Astrocyte of the spinal cord (primary cell): ENCODE data around the gene KCNG1.
"Not testable (repeated sequence)": the region's sequence is repeated elsewhere in the genome, so short reads cannot be mapped to it uniquely, and the experiment has no call there.

ENCODE experiments used
- DNase-seq: peaks from one replicate; pipeline ENCODE4 v3.0.0; 2011; ENCODE audit warnings: low read depth, low spot score
- H3K4me3 ChIP-seq: 2 replicates; pipeline ENCODE4 v1.5.1; 2011; ENCODE audit warnings: low read depth, mild to moderate bottlenecking, low read length, moderate library complexity
- in situ Hi-C: cut with HindIII; loops from 2 replicates; pipeline ENCODE4 v1.10.0; 2017; ENCODE audit warnings: low sequenced_read_pairs
- TF ChIP-seq, protein P1 (sequence below): IDR thresholded peaks from 2 replicates; pipeline ENCODE4 v1.5.1; 2012; ENCODE audit warnings: low read depth, mild to moderate bottlenecking, low read length, inconsistent platforms

Gene KCNG1

DNA sequence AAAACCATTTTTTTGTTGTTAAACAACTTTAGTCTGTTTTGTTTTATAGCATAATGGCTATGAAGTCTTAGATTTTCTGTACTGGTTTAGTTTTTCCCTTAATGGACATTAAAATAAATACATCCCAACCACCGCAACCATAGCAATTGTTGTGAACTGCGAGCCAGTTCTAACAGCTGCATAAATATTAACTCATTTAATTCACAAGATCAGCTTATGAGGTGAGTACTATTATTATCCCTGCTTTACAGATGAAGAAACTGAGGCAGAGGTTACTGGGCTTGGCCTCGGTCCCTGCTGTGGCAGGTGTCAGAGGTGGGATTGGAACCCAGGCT is 41.2 kb downstream of the KCNG1 start:
- TF ChIP-seq, protein P1, sequence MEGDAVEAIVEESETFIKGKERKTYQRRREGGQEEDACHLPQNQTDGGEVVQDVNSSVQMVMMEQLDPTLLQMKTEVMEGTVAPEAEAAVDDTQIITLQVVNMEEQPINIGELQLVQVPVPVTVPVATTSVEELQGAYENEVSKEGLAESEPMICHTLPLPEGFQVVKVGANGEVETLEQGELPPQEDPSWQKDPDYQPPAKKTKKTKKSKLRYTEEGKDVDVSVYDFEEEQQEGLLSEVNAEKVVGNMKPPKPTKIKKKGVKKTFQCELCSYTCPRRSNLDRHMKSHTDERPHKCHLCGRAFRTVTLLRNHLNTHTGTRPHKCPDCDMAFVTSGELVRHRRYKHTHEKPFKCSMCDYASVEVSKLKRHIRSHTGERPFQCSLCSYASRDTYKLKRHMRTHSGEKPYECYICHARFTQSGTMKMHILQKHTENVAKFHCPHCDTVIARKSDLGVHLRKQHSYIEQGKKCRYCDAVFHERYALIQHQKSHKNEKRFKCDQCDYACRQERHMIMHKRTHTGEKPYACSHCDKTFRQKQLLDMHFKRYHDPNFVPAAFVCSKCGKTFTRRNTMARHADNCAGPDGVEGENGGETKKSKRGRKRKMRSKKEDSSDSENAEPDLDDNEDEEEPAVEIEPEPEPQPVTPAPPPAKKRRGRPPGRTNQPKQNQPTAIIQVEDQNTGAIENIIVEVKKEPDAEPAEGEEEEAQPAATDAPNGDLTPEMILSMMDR = no peak

DNA sequence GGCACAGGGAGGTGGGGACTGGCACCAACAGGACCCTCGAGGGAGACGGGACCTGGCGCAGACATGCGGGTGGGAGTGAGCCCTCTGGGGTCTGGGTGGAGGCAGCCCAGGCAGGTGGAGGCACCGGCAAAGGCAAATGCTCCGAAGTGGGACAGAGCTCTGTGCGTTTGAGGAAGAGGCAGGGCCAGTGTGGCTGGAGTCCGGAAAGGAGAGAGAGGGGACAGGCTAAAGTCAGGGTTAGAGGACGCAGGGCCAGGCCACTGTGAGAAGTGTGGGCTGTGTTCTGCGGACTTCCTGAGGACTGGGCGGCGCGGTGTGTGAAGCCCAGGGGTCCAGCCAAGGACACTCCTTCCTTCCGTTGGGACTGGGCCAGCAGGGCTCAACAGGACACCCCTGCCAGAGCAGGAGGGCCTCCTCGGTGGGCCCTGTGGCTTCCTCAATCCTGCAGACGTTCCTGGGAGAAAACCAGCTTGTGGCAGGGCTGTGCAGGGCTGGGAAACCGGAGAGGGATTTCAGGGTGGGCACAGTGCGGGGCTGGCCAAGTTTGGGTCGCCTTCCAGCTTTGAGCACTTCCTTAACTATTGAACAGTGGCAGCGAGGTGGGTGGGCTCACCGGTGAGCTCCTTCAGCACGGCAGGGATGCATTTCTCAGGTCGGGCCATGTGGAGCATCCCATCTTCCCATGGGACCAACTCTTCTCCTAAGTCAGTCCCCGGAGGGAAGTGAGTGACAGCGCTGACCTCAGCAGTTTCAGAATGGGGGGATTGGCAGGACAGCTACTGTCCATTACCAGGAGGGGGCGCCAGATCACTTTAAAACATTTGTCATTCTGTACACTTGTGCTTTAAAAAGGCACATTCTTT is 41.8 kb downstream of the KCNG1 start:
- in situ Hi-C loops = no loop called here
- no peak overlapping the region for H3K4me3 ChIP-seq
- peak; percentile 78 for DNase-seq
- TF ChIP-seq, protein P1 = peak; percentile 82

More for the DNA sequence above, 41.2 kb downstream of the KCNG1 start:
- DNase-seq = no peak
- H3K4me3 ChIP-seq = no peak overlapping the region
- in situ Hi-C loops = no loop called here

DNA sequence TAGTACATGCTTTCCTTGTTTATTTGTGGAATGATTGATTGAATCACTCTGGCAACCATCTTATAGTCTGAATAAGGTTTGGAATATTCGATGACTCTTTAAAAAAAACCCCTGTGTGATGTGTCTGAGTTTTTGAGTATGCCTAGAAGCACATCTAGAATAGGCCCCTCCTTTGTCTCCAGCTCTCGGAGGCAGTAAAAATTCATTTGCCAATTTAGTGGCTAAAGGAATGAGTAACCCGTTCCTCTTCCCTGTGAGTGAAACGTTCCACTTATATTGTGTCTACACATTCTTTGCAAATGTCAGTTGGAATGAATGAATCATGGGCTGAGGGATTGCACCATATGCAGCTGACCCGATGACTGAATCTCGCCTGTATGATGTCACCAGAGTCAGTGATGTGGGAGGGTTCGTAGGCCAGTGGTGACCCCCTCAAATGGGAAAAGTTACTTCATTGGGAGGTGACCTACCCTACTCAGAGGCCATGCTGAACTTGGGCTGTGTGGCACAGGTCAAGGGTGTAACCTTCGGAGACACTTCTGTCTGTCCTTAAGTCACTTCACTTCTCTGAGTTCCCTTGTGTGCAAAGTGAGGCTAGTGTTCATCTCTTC is 42.7 kb downstream of the KCNG1 start:
- TF ChIP-seq, protein P1 = no peak
- in situ Hi-C loops = no loop called here
- peak; percentile 99 for DNase-seq
- no peak overlapping the region for H3K4me3 ChIP-seq

DNA sequence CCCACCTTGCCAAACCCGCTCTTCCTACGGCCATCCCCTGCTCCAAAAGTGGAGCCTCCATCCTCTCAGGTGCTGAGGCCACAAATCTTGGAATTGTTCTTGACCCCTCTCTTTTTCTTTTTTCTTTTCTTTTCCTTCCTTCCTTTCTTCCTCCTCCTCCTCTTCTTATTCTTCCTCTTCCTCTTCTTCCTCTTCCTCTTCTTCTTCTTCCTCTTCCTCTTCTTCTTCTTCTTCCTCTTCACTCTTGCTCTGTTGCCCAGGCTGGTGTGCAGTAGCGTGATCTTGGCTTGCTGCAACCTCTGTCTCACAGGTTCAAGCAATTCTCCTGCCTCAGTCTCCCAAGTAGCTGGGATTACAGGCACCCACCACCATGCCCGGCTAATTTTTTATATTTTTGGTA is 44.4 kb downstream of the KCNG1 start:
- DNase-seq, H3K4me3 ChIP-seq, in situ Hi-C loops: not testable (repeated sequence)

DNA sequence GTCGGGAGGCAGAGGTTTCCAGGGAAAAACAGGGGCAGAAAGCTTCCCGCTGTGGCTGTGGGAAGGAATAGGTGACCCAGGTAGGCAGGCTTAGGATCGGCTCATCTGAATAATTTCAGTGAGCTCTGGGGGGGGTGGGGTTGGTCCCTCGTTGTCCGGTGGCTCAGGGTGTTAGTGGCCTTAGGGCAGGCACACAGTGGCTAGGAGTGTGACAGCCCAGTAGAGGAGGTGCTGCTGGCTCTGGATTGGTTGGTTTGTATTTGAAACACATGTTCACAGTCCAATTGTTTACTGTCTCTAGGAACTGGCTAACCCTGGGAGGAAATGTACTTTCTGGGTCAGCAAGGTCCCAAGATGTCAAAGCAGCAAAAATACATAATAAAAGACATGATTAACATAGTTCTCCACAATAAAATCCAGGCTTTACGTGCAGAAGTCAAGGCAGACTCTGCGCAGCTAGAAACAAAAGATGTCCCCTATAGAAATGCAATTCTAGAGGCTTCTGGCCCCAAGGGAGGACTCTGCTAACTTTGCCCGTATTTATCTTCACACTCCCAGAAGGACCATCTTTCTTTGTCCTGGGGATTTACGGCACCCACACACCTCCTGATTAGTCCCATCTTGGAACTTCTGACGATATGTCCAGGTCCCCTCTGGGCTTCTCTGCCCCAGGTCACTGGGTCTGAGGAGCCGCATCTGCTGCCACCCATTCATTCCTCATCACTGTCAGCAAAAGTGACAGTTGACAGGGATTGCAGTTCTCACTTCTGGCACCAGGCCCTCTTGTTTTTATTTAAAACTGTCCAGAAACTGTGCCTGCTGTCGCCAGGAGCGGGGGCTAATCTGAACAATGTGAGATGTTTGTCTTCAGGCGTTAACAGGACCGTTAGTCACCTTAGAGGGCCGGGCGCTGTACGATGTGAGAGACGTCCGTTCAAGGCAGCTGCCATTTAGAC is 45.6 kb downstream of the KCNG1 start:
- DNase-seq = no peak
- H3K4me3 ChIP-seq = no peak overlapping the region
- in situ Hi-C loops = no loop called here
- TF ChIP-seq, protein P1 = no peak

DNA sequence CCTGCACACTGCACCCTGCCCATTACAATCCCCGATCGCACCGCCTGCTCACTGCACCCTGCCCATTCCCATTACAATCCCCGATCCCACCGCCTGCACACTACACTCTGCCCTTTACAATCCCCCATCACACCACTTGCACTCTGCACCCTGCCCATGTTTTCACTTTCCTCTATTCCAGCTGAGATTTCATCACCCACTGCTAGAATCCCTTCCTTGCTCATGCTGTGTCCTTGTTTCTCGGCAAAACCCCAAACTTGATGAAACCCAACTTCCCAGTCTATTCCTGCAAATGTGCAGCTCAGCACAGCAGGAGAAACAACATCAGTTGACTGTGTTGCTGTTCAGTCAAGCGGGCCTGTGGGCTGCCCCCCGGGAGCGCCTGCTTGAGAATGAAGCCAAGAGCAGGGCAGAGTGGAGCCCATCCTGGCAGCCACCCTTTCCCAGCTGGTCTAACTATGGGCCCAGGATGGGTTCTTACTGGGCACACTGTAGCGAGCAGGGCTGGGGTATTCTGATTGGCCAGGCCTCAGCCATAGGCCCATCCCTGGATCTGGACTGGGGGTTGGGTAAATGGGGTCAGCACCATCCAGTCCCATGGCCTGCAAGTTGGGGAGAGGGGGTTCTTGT is 47.1 kb downstream of the KCNG1 start:
- in situ Hi-C loops = no loop called here
- no peak for DNase-seq
- TF ChIP-seq, protein P1 = no peak
- H3K4me3 ChIP-seq = no peak overlapping the region
